OCI-LY7 (cell line): ENCODE results near the gene LYZ. TPM values are rescaled to one million over a fixed set of nuclear protein-coding genes. Genes with fewer than 3 reads are reported as not detected.
"Not testable (repeated sequence)": the region's sequence is repeated elsewhere in the genome, so short reads cannot be mapped to it uniquely, and the experiment has no call there.

Experiments used
- BruUV-seq: library from RNA; stranded (reverse); fragments of 400-500 nt; replicated peaks from 2 replicates; lab custom pipeline; 2021; lab: Mats Ljungman, UMichigan
- CTCF ChIA-PET: fragments of 300-600 bp; sonication (Branson Sonifier 250); formaldehyde crosslinking; loops from one replicate; lab custom pipeline; 2022; ENCODE audit warnings: antibody characterized with exemption; ENCODE audit not compliant: unreplicated experiment; lab: Charles Lee
- POLR2A ChIA-PET: fragments of 300-600 bp; sonication (Branson Sonifier 250); formaldehyde crosslinking; loops from one replicate; lab custom pipeline; 2022; ENCODE audit warnings: antibody characterized with exemption; lab: Charles Lee
- DNase-seq: peaks from one replicate; pipeline ENCODE4 v3.0.0-alpha.2; 2015; ENCODE audit warnings: low spot score
- H2AFZ ChIP-seq: fragments of 200-600 bp; sonication (generic), shearing (Covaris generic); 2 replicates; pipeline ENCODE4 v1.6.1; 2014; ENCODE audit warnings: mild to moderate bottlenecking, antibody characterized with exemption, low read length, moderate library complexity
- H3K27ac ChIP-seq: fragments of 200-600 bp; sonication (generic); 2 replicates; pipeline ENCODE4 v1.5.1; 2014; ENCODE audit warnings: mixed run types, low read depth, mild to moderate bottlenecking, moderate library complexity, low read length, inconsistent platforms; ENCODE audit not compliant: poor library complexity, severe bottlenecking
- H3K36me3 ChIP-seq: fragments of 200-600 bp; sonication (generic); 2 replicates; pipeline ENCODE4 v1.6.1; 2014; ENCODE audit warnings: mild to moderate bottlenecking, antibody characterized with exemption, low read length, moderate library complexity, mixed read lengths; ENCODE audit not compliant: insufficient read depth
- H3K4me1 ChIP-seq: fragments of 200-600 bp; sonication (generic); 2 replicates; pipeline ENCODE4 v1.5.1; 2014; ENCODE audit warnings: mild to moderate bottlenecking, low read length; ENCODE audit not compliant: insufficient read depth, poor library complexity, severe bottlenecking
- H3K4me2 ChIP-seq: fragments of 200-600 bp; sonication (generic); 2 replicates; pipeline ENCODE4 v1.6.1; 2014; ENCODE audit warnings: mild to moderate bottlenecking, low read length
- H3K4me3 ChIP-seq: fragments of 200-600 bp; sonication (generic); 2 replicates; pipeline ENCODE4 v1.5.1; 2014; ENCODE audit warnings: mild to moderate bottlenecking, low read depth, low read length; ENCODE audit not compliant: poor library complexity, severe bottlenecking
- H3K79me2 ChIP-seq: fragments of 200-600 bp; sonication (generic); 2 replicates; pipeline ENCODE4 v1.6.1; 2016; ENCODE audit warnings: low read depth, mild to moderate bottlenecking, low read length, moderate library complexity, mixed read lengths; ENCODE audit not compliant: insufficient read depth
- H3K9me2 ChIP-seq: fragments of 200-600 bp; sonication (generic); 2 replicates; pipeline ENCODE4 v1.6.1; 2016; ENCODE audit warnings: mild to moderate bottlenecking, low read length, mixed read lengths; ENCODE audit not compliant: insufficient read depth
- H3K9me3 ChIP-seq: fragments of 200-600 bp; sonication (generic); 2 replicates; pipeline ENCODE4 v1.6.1; 2014; ENCODE audit warnings: mild to moderate bottlenecking, mixed run types, low read length, mixed read lengths
- H4K20me1 ChIP-seq: fragments of 200-600 bp; sonication (generic); 2 replicates; pipeline ENCODE4 v1.6.1; 2014; ENCODE audit warnings: mild to moderate bottlenecking, antibody characterized with exemption, low read length, moderate library complexity, mixed read lengths; ENCODE audit not compliant: insufficient read depth
- EZH2phosphoT487 ChIP-seq: fragments of 200-600 bp; sonication (generic); IDR thresholded peaks from 2 replicates; pipeline ENCODE4 v1.6.1; 2018; ENCODE audit warnings: low read depth, borderline replicate concordance, mild to moderate bottlenecking, mixed run types, antibody characterized with exemption, low read length, moderate library complexity, mixed read lengths
- intact Hi-C: fragments of 100-400 bp; cut with micrococcal nuclease; formaldehyde crosslinking; loops from one replicate; pipeline ENCODE4 v1.10.0; 2022; ENCODE audit not compliant: unreplicated experiment
- total RNA-seq, 2 experiments: library from RNA; depleted of rRNA in 1 of 2; stranded (reverse); fragments of >200 nt in 1 of 2; shearing (Covaris generic) in 1 of 2; gene quantifications; 2 replicates each; pipeline ENCODE4 v1.2.3, GENCODE V29; 2014 to 2022
- TF ChIP-seq, protein P1 (sequence below): fragments of 200-600 bp; sonication (generic); conservative IDR thresholded peaks from 2 replicates; pipeline ENCODE4 v1.5.1; 2014; ENCODE audit warnings: mild to moderate bottlenecking, antibody characterized with exemption, low read length, moderate library complexity, mixed read lengths

LYZ gene
- total RNA-seq, 2 experiments from 2014 or later: 0.29 TPM; not detected in 1

DNA sequence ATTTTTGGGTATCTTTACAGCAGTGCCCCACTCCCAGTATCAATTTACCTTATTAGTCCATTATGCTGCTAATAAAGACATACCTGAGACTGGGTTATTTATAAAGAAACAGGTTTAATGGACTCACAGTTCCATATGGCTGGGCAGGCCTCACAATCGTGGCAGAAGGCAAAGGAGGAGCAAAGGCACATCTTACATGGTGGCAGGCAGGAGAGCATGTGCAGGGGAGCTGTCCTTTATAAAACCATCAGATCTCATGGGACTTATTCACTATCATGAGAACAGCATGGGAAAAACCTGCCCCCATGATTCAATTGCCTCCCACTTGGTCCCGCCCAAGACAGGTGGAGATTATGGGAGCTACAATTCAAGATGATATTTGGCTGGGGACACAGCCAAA is 30.9 kb upstream of the LYZ start:
- H4K20me1 ChIP-seq, H3K4me3 ChIP-seq, CTCF ChIA-PET, H3K36me3 ChIP-seq, H3K27ac ChIP-seq, DNase-seq, H3K79me2 ChIP-seq, H3K4me1 ChIP-seq, H2AFZ ChIP-seq, H3K4me2 ChIP-seq, H3K9me3 ChIP-seq, H3K9me2 ChIP-seq, BruUV-seq, intact Hi-C loops: not testable (repeated sequence)
- POLR2A ChIA-PET: interaction anchor here (0.6 kb wide), 1 partner anchor 30 kb away, joined by 5 read pairs; no protein-coding TSS in a partner anchor

DNA sequence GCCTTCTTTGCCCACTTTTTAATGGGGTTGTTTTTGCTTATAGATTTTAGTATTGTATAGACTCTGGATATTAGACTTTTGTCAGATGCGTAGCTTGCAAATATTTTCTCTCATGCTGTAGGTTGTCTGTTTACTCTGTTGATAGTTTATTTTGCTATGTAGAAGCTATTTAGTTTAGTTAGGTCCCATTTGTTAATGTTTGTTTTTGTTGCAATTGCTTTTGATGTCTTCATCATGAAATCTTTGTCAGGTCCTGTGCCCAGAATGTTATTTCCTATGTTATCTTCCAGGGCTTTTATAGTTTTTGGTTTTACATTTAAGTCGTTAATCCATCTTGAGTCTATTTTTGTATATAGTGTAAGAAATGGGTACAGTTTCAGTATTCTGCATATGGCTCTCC is 30.0 kb upstream of the LYZ start:
- CTCF ChIA-PET: no interaction called here
- POLR2A ChIA-PET: no interaction called here
- no peaks in the 10 kb centered on the region for H3K9me2 ChIP-seq
- no peaks in the 10 kb centered on the region for H4K20me1 ChIP-seq
- no peak for TF ChIP-seq EZH2phosphoT487
- TF ChIP-seq, protein P1, sequence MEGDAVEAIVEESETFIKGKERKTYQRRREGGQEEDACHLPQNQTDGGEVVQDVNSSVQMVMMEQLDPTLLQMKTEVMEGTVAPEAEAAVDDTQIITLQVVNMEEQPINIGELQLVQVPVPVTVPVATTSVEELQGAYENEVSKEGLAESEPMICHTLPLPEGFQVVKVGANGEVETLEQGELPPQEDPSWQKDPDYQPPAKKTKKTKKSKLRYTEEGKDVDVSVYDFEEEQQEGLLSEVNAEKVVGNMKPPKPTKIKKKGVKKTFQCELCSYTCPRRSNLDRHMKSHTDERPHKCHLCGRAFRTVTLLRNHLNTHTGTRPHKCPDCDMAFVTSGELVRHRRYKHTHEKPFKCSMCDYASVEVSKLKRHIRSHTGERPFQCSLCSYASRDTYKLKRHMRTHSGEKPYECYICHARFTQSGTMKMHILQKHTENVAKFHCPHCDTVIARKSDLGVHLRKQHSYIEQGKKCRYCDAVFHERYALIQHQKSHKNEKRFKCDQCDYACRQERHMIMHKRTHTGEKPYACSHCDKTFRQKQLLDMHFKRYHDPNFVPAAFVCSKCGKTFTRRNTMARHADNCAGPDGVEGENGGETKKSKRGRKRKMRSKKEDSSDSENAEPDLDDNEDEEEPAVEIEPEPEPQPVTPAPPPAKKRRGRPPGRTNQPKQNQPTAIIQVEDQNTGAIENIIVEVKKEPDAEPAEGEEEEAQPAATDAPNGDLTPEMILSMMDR: no peak
- H2AFZ ChIP-seq: no peak overlapping the region
- no peak overlapping the region for H3K4me2 ChIP-seq
- H3K36me3 ChIP-seq: no peaks in the 10 kb centered on the region
- H3K9me3 ChIP-seq: peaks cover 5% of the 10 kb centered on the region; the same call in 1 of the 2 replicates
- peaks cover 8% of the 10 kb centered on the region for H3K4me1 ChIP-seq
- no TSS peak for BruUV-seq
- no peak overlapping the region for H3K4me3 ChIP-seq
- H3K79me2 ChIP-seq: no peaks in the 10 kb centered on the region
- intact Hi-C loops: no loop called here
- no peak for DNase-seq
- H3K27ac ChIP-seq: no peak overlapping the region

DNA sequence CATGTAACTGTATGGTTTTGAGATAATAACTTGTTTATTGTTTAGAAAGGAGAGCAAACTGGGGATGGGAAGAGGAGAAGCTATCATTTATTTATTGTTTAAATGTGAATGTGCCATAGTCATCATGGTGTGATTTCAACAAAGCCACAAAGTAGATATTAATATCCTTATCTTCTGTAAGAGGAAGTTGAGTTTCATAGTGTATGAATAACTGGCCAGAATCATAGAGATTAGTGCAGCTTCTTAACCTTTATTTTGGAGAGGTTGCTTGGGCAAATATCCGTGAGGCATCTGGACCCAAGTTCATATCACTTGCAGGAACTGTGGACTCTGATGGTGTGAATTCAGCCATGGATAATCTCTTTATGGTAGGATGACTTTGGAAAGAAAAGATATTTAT is 26.8 kb upstream of the LYZ start:
- Histone ChIP-seq H3K4me3 (no peak overlapping the region), H2AFZ (0 out of 2 replicates have a peak overlapping the region, but pooled peaks have one; percentile 3), H3K27ac (no peak overlapping the region), H3K36me3 (no peaks in the 10 kb centered on the region), H3K9me2 (no peaks in the 10 kb centered on the region), H3K4me1 (peaks cover 8% of the 10 kb centered on the region), H4K20me1 (no peaks in the 10 kb centered on the region), H3K4me2 (0 out of 2 replicates have a peak overlapping the region, but pooled peaks have one; percentile 20), H3K79me2 (no peaks in the 10 kb centered on the region), H3K9me3 (peaks cover 5% of the 10 kb centered on the region; the same call in 1 of the 2 replicates)
- intact Hi-C loops: no loop called here
- CTCF ChIA-PET: no interaction called here
- TF ChIP-seq, protein P1: no peak
- no peak for TF ChIP-seq EZH2phosphoT487
- no TSS peak for BruUV-seq
- POLR2A ChIA-PET: interaction anchor here (0.5 to 3.7 kb wide), 6 partner anchors 9 to 263 kb away, joined by 3 to 14 read pairs (median 4); no protein-coding TSS in a partner anchor
- no peak for DNase-seq
